ENCODE data around the gene AMIGO1.
A peak's percentile ranks its signal among the peaks of the same experiment; 100 is the strongest.

The AMIGO1 gene

GRCh38 chr1:109516872-109517271, 7.3 kb upstream of the AMIGO1 start:
- TF ChIP-seq CTCF (IDR thresholded peaks at IDR 0.05; ENCODE audit: low read depth, low read length, missing control alignments), result no peak
- no peak for DNase-seq (ENCODE audit: low read depth)
- no peak overlapping the region for H3K4me3 ChIP-seq (ENCODE audit: low read depth, low read length)
- in situ Hi-C loops (cut with HindIII; ENCODE audit: low sequenced_read_pairs), result no loop called here

- in situ Hi-C loops (cut with HindIII; ENCODE audit: low sequenced_read_pairs), result no loop called here
- H3K4me3 ChIP-seq (ENCODE audit: low read depth, low read length), result no peak overlapping the region
- no peak for TF ChIP-seq CTCF (IDR thresholded peaks at IDR 0.05; ENCODE audit: low read depth, low read length, missing control alignments)
- no peak for DNase-seq (ENCODE audit: low read depth)
Observed at GRCh38 chr1:109514846-109515245, 5.3 kb upstream of the AMIGO1 start.

- in situ Hi-C loops (cut with HindIII; ENCODE audit: low sequenced_read_pairs), result no loop called here
- H3K4me3 ChIP-seq (ENCODE audit: low read depth, low read length), result no peak overlapping the region
- TF ChIP-seq CTCF (IDR thresholded peaks at IDR 0.05; ENCODE audit: low read depth, low read length, missing control alignments), result no peak
- DNase-seq (ENCODE audit: low read depth), result no peak
Observed at GRCh38 chr1:109513110-109513710, 3.7 kb upstream of the AMIGO1 start.

- in situ Hi-C loops (cut with HindIII; ENCODE audit: low sequenced_read_pairs), result no loop called here
- DNase-seq (ENCODE audit: low read depth), result no peak
- TF ChIP-seq CTCF (IDR thresholded peaks at IDR 0.05; ENCODE audit: low read depth, low read length, missing control alignments), result no peak
- H3K4me3 ChIP-seq (ENCODE audit: low read depth, low read length), result peak overlapping the region; percentile 52
Observed at GRCh38 chr1:109508873-109509175, 703 bp downstream of the AMIGO1 start.

- H3K4me3 ChIP-seq (ENCODE audit: low read depth, low read length), result no peak overlapping the region
- no peak for DNase-seq (ENCODE audit: low read depth)
- in situ Hi-C loops (cut with HindIII; ENCODE audit: low sequenced_read_pairs), result no loop called here
- TF ChIP-seq CTCF (IDR thresholded peaks at IDR 0.05; ENCODE audit: low read depth, low read length, missing control alignments), result no peak
Observed at GRCh38 chr1:109508001-109508872, 1.3 kb downstream of the AMIGO1 start.

- TF ChIP-seq CTCF (IDR thresholded peaks at IDR 0.05; ENCODE audit: low read depth, low read length, missing control alignments), result no peak
- DNase-seq (ENCODE audit: low read depth), result no peak
- in situ Hi-C loops (cut with HindIII; ENCODE audit: low sequenced_read_pairs), result no loop called here
- no peak overlapping the region for H3K4me3 ChIP-seq (ENCODE audit: low read depth, low read length)
Observed at GRCh38 chr1:109504974-109505373, 4.6 kb downstream of the AMIGO1 start.

All from astrocyte of the cerebellum (primary cell).